Activated CD8-positive, alpha-beta T cell treated with anti-CD3 and anti-CD28 coated beads for 36 hours (primary cell): ENCODE data around the gene MAS1. TPM values are rescaled to one million over a fixed set of nuclear protein-coding genes. Genes with fewer than 3 reads are reported as not detected.

Experiments used
- ATAC-seq: fragments of 200-7000 bp; cut with Tn5 transposase; one replicate; pipeline ENCODE4 v1.10.0; 2021; ENCODE audit warnings: mild to moderate bottlenecking, moderate library complexity
- CTCF ChIA-PET: fragments of 350-600 bp; sonication (Branson Sonifier 250); formaldehyde crosslinking; loops from one replicate; lab custom pipeline; 2021; ENCODE audit warnings: antibody characterized with exemption; lab: Charles Lee
- POLR2A ChIA-PET: fragments of 350-600 bp; sonication (Branson Sonifier 250); formaldehyde crosslinking; loops from one replicate; lab custom pipeline; 2021; ENCODE audit warnings: antibody characterized with exemption; lab: Charles Lee
- DNase-seq: peaks from one replicate; pipeline ENCODE4 v3.0.0-alpha.2; 2020
- H3K27ac Mint-ChIP-seq: one replicate; pipeline ENCODE4 v1.8.0; 2021; ENCODE audit warnings: mild to moderate bottlenecking, mixed read lengths
- H3K27me3 Mint-ChIP-seq: one replicate; pipeline ENCODE4 v1.8.0; 2021; ENCODE audit warnings: mixed read lengths
- H3K36me3 Mint-ChIP-seq: one replicate; pipeline ENCODE4 v1.8.0; 2021; ENCODE audit warnings: low read depth, mixed read lengths
- H3K4me1 Mint-ChIP-seq: one replicate; pipeline ENCODE4 v1.8.0; 2021; ENCODE audit warnings: low read depth, mixed read lengths
- H3K4me3 Mint-ChIP-seq: one replicate; pipeline ENCODE4 v1.8.0; 2021; ENCODE audit warnings: mild to moderate bottlenecking, moderate library complexity, mixed read lengths
- H3K9me3 Mint-ChIP-seq: one replicate; pipeline ENCODE4 v1.8.0; 2021; ENCODE audit warnings: mixed read lengths
- intact Hi-C: fragments of 100-400 bp; cut with micrococcal nuclease; formaldehyde crosslinking; loops from one replicate; pipeline ENCODE4 v1.10.0; 2022
- total RNA-seq, 2 experiments: library from RNA; stranded (reverse); gene quantifications; one replicate each; pipeline ENCODE4 v1.2.3, GENCODE V29; 2021
- TF ChIP-seq, protein P1 (sequence below): fragments of 200-600 bp; IDR thresholded peaks from one replicate; pipeline ENCODE4 v1.8.0; 2022; ENCODE audit warnings: antibody characterized with exemption, mild to moderate bottlenecking

MAS1 gene
- total RNA-seq, 2 experiments from 2014 or later: not detected

DNA sequence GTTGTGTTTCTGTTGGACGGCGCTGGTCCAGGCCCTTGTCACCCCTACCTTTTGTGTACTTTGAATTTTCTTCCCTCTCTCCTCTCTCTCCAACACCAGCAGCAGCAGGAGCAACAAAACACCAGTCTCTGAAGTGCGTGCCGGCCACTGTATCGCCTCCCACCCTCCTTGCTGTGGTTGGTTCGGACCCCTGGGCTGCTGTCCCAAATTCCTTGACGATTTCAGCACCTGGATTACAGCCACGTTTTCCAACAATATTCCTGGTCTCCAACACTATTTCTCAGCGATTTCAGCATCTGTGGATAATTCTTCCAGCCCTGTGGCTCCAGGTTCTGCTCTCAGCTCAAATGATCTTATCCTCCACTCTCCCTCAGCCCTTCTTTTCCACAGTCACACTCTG is 11.8 kb downstream of the MAS1 start:
- TF ChIP-seq, protein P1, sequence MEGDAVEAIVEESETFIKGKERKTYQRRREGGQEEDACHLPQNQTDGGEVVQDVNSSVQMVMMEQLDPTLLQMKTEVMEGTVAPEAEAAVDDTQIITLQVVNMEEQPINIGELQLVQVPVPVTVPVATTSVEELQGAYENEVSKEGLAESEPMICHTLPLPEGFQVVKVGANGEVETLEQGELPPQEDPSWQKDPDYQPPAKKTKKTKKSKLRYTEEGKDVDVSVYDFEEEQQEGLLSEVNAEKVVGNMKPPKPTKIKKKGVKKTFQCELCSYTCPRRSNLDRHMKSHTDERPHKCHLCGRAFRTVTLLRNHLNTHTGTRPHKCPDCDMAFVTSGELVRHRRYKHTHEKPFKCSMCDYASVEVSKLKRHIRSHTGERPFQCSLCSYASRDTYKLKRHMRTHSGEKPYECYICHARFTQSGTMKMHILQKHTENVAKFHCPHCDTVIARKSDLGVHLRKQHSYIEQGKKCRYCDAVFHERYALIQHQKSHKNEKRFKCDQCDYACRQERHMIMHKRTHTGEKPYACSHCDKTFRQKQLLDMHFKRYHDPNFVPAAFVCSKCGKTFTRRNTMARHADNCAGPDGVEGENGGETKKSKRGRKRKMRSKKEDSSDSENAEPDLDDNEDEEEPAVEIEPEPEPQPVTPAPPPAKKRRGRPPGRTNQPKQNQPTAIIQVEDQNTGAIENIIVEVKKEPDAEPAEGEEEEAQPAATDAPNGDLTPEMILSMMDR: no peak
- intact Hi-C loops: no loop called here
- Mint-ChIP-seq H3K27me3 (no peaks in the 10 kb centered on the region), H3K9me3 (no peaks in the 10 kb centered on the region), H3K27ac (no peak overlapping the region), H3K4me3 (no peak overlapping the region), H3K36me3 (no peaks in the 10 kb centered on the region), H3K4me1 (no peaks in the 10 kb centered on the region)
- ATAC-seq (no peak), DNase-seq (no peak)
- CTCF ChIA-PET: no interaction called here
- POLR2A ChIA-PET: no interaction called here

DNA sequence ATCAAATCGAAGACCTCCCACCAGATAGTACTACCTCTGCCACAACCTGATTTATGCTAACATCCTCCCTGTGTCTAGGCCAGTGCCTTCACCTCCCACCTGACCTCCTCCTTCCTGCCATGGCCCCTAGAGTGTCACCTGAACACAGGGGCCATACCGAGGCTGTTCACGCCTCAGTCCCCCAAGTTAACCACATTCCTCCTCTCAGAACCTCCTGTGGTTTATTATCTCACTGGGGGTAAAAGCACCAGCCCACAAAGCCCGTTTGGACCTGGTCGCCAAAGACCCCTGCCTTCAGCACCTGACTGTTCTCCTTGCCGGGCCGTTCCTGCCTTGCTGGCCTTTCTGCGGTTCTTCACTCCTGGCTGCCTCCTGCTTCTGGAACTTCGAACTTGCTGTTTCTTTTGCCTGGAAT is 13.7 kb downstream of the MAS1 start:
- intact Hi-C loops: no loop called here
- Mint-ChIP-seq H3K36me3 (no peaks in the 10 kb centered on the region), H3K27me3 (no peaks in the 10 kb centered on the region), H3K4me1 (no peaks in the 10 kb centered on the region), H3K27ac (no peak overlapping the region), H3K4me3 (no peak overlapping the region), H3K9me3 (no peaks in the 10 kb centered on the region)
- TF ChIP-seq, protein P1: no peak
- ATAC-seq: no peak
- ChIA-PET POLR2A (interaction anchor here (0.6 kb wide), 1 partner anchor 182 kb away, joined by 3 read pairs; no protein-coding TSS in a partner anchor), CTCF (no interaction called here)
- DNase-seq: no peak

DNA sequence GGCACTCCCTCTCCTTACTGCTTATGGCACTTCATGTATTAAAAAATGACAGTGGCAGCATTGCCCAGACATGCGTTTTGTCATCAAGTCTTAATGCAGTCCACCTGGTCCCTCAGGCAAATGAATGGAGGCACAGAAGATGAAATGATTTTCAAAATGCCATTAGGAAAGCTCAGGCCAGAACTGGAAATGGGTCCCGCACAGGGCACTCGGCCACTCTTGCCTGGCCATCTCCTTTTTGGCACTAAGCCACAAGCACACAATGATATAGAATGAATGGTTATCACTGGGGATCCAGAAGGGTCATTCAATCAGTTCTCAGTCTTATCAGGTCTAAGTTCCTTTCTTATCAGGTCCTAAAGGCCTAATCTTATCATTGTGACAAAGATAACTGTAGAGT is 15.6 kb downstream of the MAS1 start:
- ATAC-seq (no peak), DNase-seq (no peak)
- Mint-ChIP-seq H3K36me3 (no peaks in the 10 kb centered on the region), H3K27ac (no peak overlapping the region), H3K4me3 (no peak overlapping the region), H3K4me1 (no peaks in the 10 kb centered on the region), H3K27me3 (peaks cover 3% of the 10 kb centered on the region), H3K9me3 (no peaks in the 10 kb centered on the region)
- intact Hi-C loops: no loop called here
- CTCF ChIA-PET: no interaction called here
- POLR2A ChIA-PET: no interaction called here
- TF ChIP-seq, protein P1: no peak

DNA sequence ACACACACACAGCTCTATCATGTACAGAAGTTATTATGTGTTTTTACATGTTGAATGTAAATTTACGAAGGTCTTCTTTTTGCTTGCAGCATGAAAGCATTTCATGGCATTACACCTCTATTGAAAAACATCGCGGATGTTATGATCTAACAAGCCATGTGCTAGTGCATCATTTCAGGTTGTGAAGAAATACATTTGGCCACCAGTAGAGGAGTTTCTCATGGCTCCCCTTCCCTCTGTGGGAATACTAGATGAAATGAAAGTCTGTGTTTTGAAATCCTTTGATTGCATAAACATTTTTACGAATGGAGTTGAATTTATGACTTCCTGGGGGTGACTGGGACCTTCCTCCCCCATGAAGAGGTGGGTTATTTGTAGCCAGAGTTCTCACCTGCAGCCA is 17.7 kb downstream of the MAS1 start:
- CTCF ChIA-PET: no interaction called here
- POLR2A ChIA-PET: no interaction called here
- intact Hi-C loops: no loop called here
- Mint-ChIP-seq H3K27me3 (peaks cover 7% of the 10 kb centered on the region), H3K9me3 (no peaks in the 10 kb centered on the region), H3K36me3 (no peaks in the 10 kb centered on the region), H3K4me3 (no peak overlapping the region), H3K27ac (no peak overlapping the region), H3K4me1 (no peaks in the 10 kb centered on the region)
- no peak for ATAC-seq
- TF ChIP-seq, protein P1: no peak
- no peak for DNase-seq

DNA sequence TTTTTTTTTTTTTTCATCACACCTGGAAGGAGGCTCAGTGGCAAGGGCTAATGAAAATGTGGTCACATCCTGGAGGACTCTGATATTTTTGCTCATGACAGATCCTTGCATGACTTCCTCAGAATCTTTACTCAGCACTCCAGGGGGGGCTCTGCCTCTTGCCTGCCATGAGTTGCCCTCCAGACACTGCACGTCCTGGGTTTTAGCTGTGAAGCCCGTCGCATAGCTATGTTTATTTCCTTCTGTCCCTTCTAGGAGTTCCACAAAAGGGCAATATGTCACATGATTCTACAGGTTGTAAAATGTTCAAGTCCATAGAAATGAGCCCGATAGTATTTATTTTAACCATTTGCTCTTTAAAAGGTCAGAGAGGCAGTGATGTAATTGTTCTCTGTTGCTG is 18.2 kb downstream of the MAS1 start:
- Mint-ChIP-seq H3K9me3 (no peaks in the 10 kb centered on the region), H3K27ac (no peak overlapping the region)
- TF ChIP-seq, protein P1: no peak

More for the DNA sequence above, 18.2 kb downstream of the MAS1 start:
- intact Hi-C loops: no loop called here
- no peaks in the 10 kb centered on the region for H3K4me1 Mint-ChIP-seq
- no peak for DNase-seq
- CTCF ChIA-PET: no interaction called here
- H3K27me3 Mint-ChIP-seq: peaks cover 7% of the 10 kb centered on the region
- POLR2A ChIA-PET: no interaction called here
- no peak overlapping the region for H3K4me3 Mint-ChIP-seq
- no peak for ATAC-seq
- no peaks in the 10 kb centered on the region for H3K36me3 Mint-ChIP-seq
